ENCODE results near the gene TMEM109. TPM values are rescaled to one million over a fixed set of nuclear protein-coding genes. Genes with fewer than 3 reads are reported as not detected.

Gene TMEM109
- total and polyA plus RNA-seq, 2 of the 4 experiments (the other 2 are of a cell fraction) = 15.1 to 69.7 TPM

DNA sequence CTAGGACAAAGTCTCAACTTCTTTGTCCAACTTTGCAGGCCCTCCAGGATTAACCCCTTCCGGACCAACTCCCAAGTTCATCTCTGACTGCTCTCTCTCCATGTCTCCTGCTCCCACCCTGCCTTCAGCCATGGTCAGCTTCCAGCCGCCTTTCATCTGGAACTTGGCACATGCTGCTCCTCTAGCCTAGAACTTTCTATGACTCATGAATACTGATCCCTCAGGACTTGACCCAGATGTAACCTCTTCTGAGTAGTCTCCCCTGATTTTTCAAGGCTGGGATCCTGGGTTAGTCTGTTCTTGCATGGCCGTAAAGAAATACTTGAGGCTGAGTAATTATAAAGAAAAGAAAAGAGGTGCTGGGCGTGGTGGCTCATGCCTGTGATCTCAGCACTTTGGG, 43.2 kb downstream of the TMEM109 start:
- ChIA-PET CTCF (interaction anchor here (0.6 to 1.1 kb wide), 2 partner anchors 21 to 44 kb away, joined by 3 read pairs; partner anchors contain the start of gene TMEM109), POLR2A (ENCODE audit: unreplicated experiment) (no interaction called here)
- Histone ChIP-seq H3K9me1 (ENCODE audit: insufficient read depth, low read length) (no peaks in the 10 kb centered on the region), H2AK9ac (replicated peaks; ENCODE audit: low read depth, low read length, poor library complexity) (no peak overlapping the region), H4K5ac (ENCODE audit: low read depth, low read length) (no peak overlapping the region), H3K27me3 (ENCODE audit: control insufficient read depth, insufficient read depth, low read length) (peaks cover 23% of the 10 kb centered on the region), H3K4ac (ENCODE audit: low read depth, low read length) (no peak overlapping the region), H2BK5ac (ENCODE audit: low read depth, low read length, poor library complexity, severe bottlenecking) (no peak overlapping the region), H3K4me2 (ENCODE audit: low read depth, low read length) (no peak overlapping the region), H3K14ac (replicated peaks; ENCODE audit: low read depth, low read length) (no peak overlapping the region), H4K91ac (ENCODE audit: insufficient read depth, low read depth, low read length) (no peak overlapping the region), H3K4me3 (ENCODE audit: insufficient read depth, low read depth, low read length) (no peak overlapping the region), H3K9me3 (ENCODE audit: control insufficient read depth, insufficient read depth, low read length) (peaks cover 1% of the 10 kb centered on the region; the same call in 1 of the 2 replicates), H4K8ac (ENCODE audit: low read depth in 2 of 2, low read length in 2 of 2) (no peak overlapping the region), H3K23ac (ENCODE audit: low read depth, low read length) (no peak overlapping the region), H3K9ac (ENCODE audit: low read depth, low read length) (no peak overlapping the region), H3K79me1 (ENCODE audit: low read depth in 1 of 2, low read length in 2 of 2) (no peaks in the 10 kb centered on the region), H3K18ac (ENCODE audit: low read depth, low read length) (no peak overlapping the region), H4K20me1 (ENCODE audit: insufficient read depth, low read length) (no peaks in the 10 kb centered on the region), H3K4me1 (ENCODE audit: control insufficient read depth, insufficient read depth, low read length) (peaks cover 2% of the 10 kb centered on the region; the same call in 1 of the 2 replicates), H3K36me3 (ENCODE audit: control insufficient read depth, insufficient read depth, low read length) (no peaks in the 10 kb centered on the region), H2BK20ac (ENCODE audit: low read depth, low read length) (no peak overlapping the region), H3K56ac (ENCODE audit: extremely low read depth, insufficient read depth, low read length) (no peak overlapping the region), H3K27ac (ENCODE audit: insufficient read depth, low read length) (no peak overlapping the region), H2BK15ac (ENCODE audit: low read depth, low read length) (no peak overlapping the region), H2AFZ (replicated peaks; ENCODE audit: low read length, poor library complexity) (no peak overlapping the region), H2BK120ac (ENCODE audit: low read depth, low read length) (no peak overlapping the region), H2AK5ac (ENCODE audit: low read depth, low read length) (no peak overlapping the region)
- 57% methylated on average over 1 of the region's 4 CpGs; no CpG with 5 or more reads in 1 of the 2 experiments for WGBS, 2 experiments (ENCODE audit: extremely low coverage in 2 of 2, insufficient read length in 1 of 2)
- DNase-seq (no peak), ATAC-seq (ENCODE audit: low read depth) (no peak)
- TF ChIP-seq, protein P1, sequence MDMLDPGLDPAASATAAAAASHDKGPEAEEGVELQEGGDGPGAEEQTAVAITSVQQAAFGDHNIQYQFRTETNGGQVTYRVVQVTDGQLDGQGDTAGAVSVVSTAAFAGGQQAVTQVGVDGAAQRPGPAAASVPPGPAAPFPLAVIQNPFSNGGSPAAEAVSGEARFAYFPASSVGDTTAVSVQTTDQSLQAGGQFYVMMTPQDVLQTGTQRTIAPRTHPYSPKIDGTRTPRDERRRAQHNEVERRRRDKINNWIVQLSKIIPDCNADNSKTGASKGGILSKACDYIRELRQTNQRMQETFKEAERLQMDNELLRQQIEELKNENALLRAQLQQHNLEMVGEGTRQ (IDR thresholded peaks at IDR 0.05; ENCODE audit: low read depth, low read length) = no peak
- TF ChIP-seq NFE2L2 (IDR thresholded peaks at IDR 0.05; ENCODE audit: low read depth, low read length) (no peak), RAD21 (IDR thresholded peaks at IDR 0.05; ENCODE audit: low read length) (no peak), MAZ (IDR thresholded peaks at IDR 0.05; ENCODE audit: borderline replicate concordance, low read depth, low read length) (no peak), POLR2A (IDR thresholded peaks at IDR 0.05; ENCODE audit: low read depth, low read length) (no peak), FOS (IDR thresholded peaks at IDR 0.05; ENCODE audit: low read depth, low read length) (no peak)
- in situ Hi-C loops (cut with MboI; ENCODE audit: low sequenced_read_pairs) = no loop called here
- intact Hi-C loops (cut with micrococcal nuclease) = no loop called here
- BruUV-seq (replicated peaks) = no TSS peak
- dilution Hi-C loops (cut with HindIII; ENCODE audit: low sequenced_read_pairs, unreplicated experiment) = no loop called here
